WTC11 (cell line): ENCODE measurements around the gene MARCO. TPM values are rescaled to one million over a fixed set of nuclear protein-coding genes. Genes with fewer than 3 reads are reported as not detected.

Experiments
- ATAC-seq: fragments of 200-7000 bp; cut with Tn5 transposase; 2 replicates; pipeline ENCODE4 v1.10.0; 2021; ENCODE audit warnings: mild to moderate bottlenecking, moderate library complexity
- CTCF ChIA-PET: fragments of 300-600 bp; sonication (Branson Sonifier 250); formaldehyde crosslinking; loops from one replicate; lab custom pipeline; 2021; ENCODE audit warnings: antibody characterized with exemption; lab: Charles Lee
- POLR2A ChIA-PET: fragments of 350-600 bp; sonication (Branson Sonifier 250); formaldehyde crosslinking; loops from one replicate; lab custom pipeline; 2021; ENCODE audit warnings: antibody characterized with exemption; lab: Charles Lee
- DNase-seq: peaks from one replicate; pipeline ENCODE4 v3.0.0; 2021; ENCODE audit warnings: low spot score
- H3K27ac Mint-ChIP-seq: 2 replicates; pipeline ENCODE4 v1.8.0; 2021; ENCODE audit warnings: mixed read lengths
- H3K27me3 Mint-ChIP-seq: 2 replicates; pipeline ENCODE4 v1.8.0; 2021; ENCODE audit warnings: low read depth, mild to moderate bottlenecking, moderate library complexity, mixed read lengths
- H3K36me3 Mint-ChIP-seq: 2 replicates; pipeline ENCODE4 v1.8.0; 2021; ENCODE audit warnings: mixed read lengths
- H3K4me1 Mint-ChIP-seq: 2 replicates; pipeline ENCODE4 v1.8.0; 2022; ENCODE audit warnings: mixed read lengths
- H3K4me3 Mint-ChIP-seq: 2 replicates; pipeline ENCODE4 v1.8.0; 2021; ENCODE audit warnings: mild to moderate bottlenecking, moderate library complexity, mixed read lengths
- H3K9me3 Mint-ChIP-seq: 2 replicates; pipeline ENCODE4 v1.8.0; 2021; ENCODE audit warnings: mixed read lengths
- CBFB ChIP-seq: sonication (generic); formaldehyde crosslinking; IDR thresholded peaks from 2 replicates; pipeline ENCODE4 v1.8.1; 2022; ENCODE audit warnings: mild to moderate bottlenecking, low read depth, missing genetic modification reagents
- EMX1 ChIP-seq: fragments of 250-450 bp; sonication (Bioruptor Pico); IDR thresholded peaks from 2 replicates; pipeline ENCODE4 v1.8.0; 2021; ENCODE audit warnings: mild to moderate bottlenecking
- ETV6 ChIP-seq: sonication (generic); formaldehyde crosslinking; IDR thresholded peaks from 2 replicates; pipeline ENCODE4 v1.8.1; 2022; ENCODE audit warnings: mild to moderate bottlenecking, missing genetic modification reagents
- JAZF1 ChIP-seq: fragments of 250-450 bp; sonication (Bioruptor Pico); IDR thresholded peaks from 2 replicates; pipeline ENCODE4 v1.9.0; 2021; ENCODE audit warnings: moderate library complexity, mild to moderate bottlenecking, inconsistent platforms
- NFE2L1 ChIP-seq: sonication (generic); formaldehyde crosslinking; IDR thresholded peaks from 2 replicates; pipeline ENCODE4 v1.8.1; 2023; ENCODE audit warnings: missing genetic modification reagents
- NR1H2 ChIP-seq: sonication (generic); formaldehyde crosslinking; IDR thresholded peaks from 2 replicates; pipeline ENCODE4 v1.9.0; 2021; ENCODE audit warnings: mild to moderate bottlenecking, moderate library complexity, missing genetic modification reagents
- PRRX2 ChIP-seq: fragments of 250-450 bp; sonication (Bioruptor Pico); IDR thresholded peaks from 2 replicates; pipeline ENCODE4 v1.8.0; 2021; ENCODE audit warnings: mild to moderate bottlenecking
- TP53 ChIP-seq: sonication (generic); formaldehyde crosslinking; IDR thresholded peaks from 2 replicates; pipeline ENCODE4 v1.8.1; 2023; ENCODE audit warnings: mild to moderate bottlenecking, missing genetic modification reagents
- ZBTB21 ChIP-seq: sonication (generic); formaldehyde crosslinking; IDR thresholded peaks from 2 replicates; pipeline ENCODE4 v1.8.1; 2023; ENCODE audit warnings: mild to moderate bottlenecking, missing genetic modification reagents, borderline replicate concordance
- ZNF263 ChIP-seq: sonication (generic); formaldehyde crosslinking; IDR thresholded peaks from 2 replicates; pipeline ENCODE4 v1.8.1; 2022; ENCODE audit warnings: low read depth, mild to moderate bottlenecking, moderate library complexity, missing genetic modification reagents
- ZNF423 ChIP-seq: fragments of 250-450 bp; sonication (Bioruptor Pico); IDR thresholded peaks from 2 replicates; pipeline ENCODE4 v2.1.2; 2022; ENCODE audit warnings: mild to moderate bottlenecking, moderate library complexity
- total RNA-seq: library from RNA; stranded (reverse); gene quantifications from 3 replicates; pipeline ENCODE4 v1.2.3, GENCODE V29; 2021
- TF ChIP-seq, protein P1 (sequence below): sonication (generic); formaldehyde crosslinking; IDR thresholded peaks from 2 replicates; pipeline ENCODE4 v1.8.1; 2023; ENCODE audit warnings: mild to moderate bottlenecking, moderate library complexity, missing genetic modification reagents
- TF ChIP-seq, protein P2 (sequence below): sonication (generic); formaldehyde crosslinking; IDR thresholded peaks from 2 replicates; pipeline ENCODE4 v1.8.0; 2023; ENCODE audit warnings: mild to moderate bottlenecking, missing genetic modification reagents
- TF ChIP-seq, protein P3 (sequence below): sonication (generic); formaldehyde crosslinking; IDR thresholded peaks from 2 replicates; pipeline ENCODE4 v1.8.1; 2022; ENCODE audit warnings: mild to moderate bottlenecking, missing genetic modification reagents, moderate library complexity, borderline replicate concordance
- TF ChIP-seq, protein P4 (sequence below): fragments of 250-450 bp; sonication (Bioruptor Pico); IDR thresholded peaks from 2 replicates; pipeline ENCODE4 v1.9.0; 2021; ENCODE audit warnings: mild to moderate bottlenecking
- TF ChIP-seq, protein P5 (sequence below): sonication (generic); formaldehyde crosslinking; IDR thresholded peaks from 2 replicates; pipeline ENCODE4 v1.8.1; 2023; ENCODE audit warnings: mild to moderate bottlenecking, missing genetic modification reagents
- TF ChIP-seq, protein P6 (sequence below): sonication (generic); formaldehyde crosslinking; IDR thresholded peaks from 2 replicates; pipeline ENCODE4 v1.8.0; 2023; ENCODE audit warnings: missing genetic modification reagents
- TF ChIP-seq, protein P7 (sequence below): sonication (generic); formaldehyde crosslinking; IDR thresholded peaks from 2 replicates; pipeline ENCODE4 v1.8.1; 2022; ENCODE audit warnings: mild to moderate bottlenecking, moderate library complexity, missing genetic modification reagents

Gene MARCO
- total RNA-seq, 1 experiment from 2014 or later, result 0.11 TPM

GRCh38 chr2:118990757-118991545 lies 49.0 kb downstream of the MARCO start:
- POLR2A ChIA-PET, result interaction anchor here (0.6 kb wide), 1 partner anchor 117 kb away, joined by 3 read pairs; no protein-coding TSS in a partner anchor
- CTCF ChIA-PET, result interaction anchor here (0.6 kb wide), 1 partner anchor 678 kb away, joined by 3 read pairs; no protein-coding TSS in a partner anchor
- no peaks in the 10 kb centered on the region for H3K36me3 Mint-ChIP-seq
- ATAC-seq (no peak), DNase-seq (no peak)
- no peaks in the 10 kb centered on the region for H3K4me1 Mint-ChIP-seq
- no peak overlapping the region for H3K4me3 Mint-ChIP-seq
- H3K27ac Mint-ChIP-seq, result no peak overlapping the region; the same call in 1 of the 2 replicates
- no peaks in the 10 kb centered on the region for H3K9me3 Mint-ChIP-seq
- peaks cover 8% of the 10 kb centered on the region; the same call in 1 of the 2 replicates for H3K27me3 Mint-ChIP-seq
- TF ChIP-seq ZNF263, result no peak
- TF ChIP-seq, protein P1, sequence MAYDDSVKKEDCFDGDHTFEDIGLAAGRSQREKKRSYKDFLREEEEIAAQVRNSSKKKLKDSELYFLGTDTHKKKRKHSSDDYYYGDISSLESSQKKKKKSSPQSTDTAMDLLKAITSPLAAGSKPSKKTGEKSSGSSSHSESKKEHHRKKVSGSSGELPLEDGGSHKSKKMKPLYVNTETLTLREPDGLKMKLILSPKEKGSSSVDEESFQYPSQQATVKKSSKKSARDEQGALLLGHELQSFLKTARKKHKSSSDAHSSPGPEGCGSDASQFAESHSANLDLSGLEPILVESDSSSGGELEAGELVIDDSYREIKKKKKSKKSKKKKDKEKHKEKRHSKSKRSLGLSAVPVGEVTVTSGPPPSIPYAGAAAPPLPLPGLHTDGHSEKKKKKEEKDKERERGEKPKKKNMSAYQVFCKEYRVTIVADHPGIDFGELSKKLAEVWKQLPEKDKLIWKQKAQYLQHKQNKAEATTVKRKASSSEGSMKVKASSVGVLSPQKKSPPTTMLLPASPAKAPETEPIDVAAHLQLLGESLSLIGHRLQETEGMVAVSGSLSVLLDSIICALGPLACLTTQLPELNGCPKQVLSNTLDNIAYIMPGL (CRISPR knock-in tag), result no peak
- TF ChIP-seq EMX1, result no peak
- TF ChIP-seq ZNF423 (CRISPR knock-in tag), result no peak
- TF ChIP-seq, protein P2, sequence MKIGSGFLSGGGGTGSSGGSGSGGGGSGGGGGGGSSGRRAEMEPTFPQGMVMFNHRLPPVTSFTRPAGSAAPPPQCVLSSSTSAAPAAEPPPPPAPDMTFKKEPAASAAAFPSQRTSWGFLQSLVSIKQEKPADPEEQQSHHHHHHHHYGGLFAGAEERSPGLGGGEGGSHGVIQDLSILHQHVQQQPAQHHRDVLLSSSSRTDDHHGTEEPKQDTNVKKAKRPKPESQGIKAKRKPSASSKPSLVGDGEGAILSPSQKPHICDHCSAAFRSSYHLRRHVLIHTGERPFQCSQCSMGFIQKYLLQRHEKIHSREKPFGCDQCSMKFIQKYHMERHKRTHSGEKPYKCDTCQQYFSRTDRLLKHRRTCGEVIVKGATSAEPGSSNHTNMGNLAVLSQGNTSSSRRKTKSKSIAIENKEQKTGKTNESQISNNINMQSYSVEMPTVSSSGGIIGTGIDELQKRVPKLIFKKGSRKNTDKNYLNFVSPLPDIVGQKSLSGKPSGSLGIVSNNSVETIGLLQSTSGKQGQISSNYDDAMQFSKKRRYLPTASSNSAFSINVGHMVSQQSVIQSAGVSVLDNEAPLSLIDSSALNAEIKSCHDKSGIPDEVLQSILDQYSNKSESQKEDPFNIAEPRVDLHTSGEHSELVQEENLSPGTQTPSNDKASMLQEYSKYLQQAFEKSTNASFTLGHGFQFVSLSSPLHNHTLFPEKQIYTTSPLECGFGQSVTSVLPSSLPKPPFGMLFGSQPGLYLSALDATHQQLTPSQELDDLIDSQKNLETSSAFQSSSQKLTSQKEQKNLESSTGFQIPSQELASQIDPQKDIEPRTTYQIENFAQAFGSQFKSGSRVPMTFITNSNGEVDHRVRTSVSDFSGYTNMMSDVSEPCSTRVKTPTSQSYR (CRISPR knock-in tag), result no peak
- TF ChIP-seq JAZF1 (CRISPR knock-in tag), result no peak

DNA sequence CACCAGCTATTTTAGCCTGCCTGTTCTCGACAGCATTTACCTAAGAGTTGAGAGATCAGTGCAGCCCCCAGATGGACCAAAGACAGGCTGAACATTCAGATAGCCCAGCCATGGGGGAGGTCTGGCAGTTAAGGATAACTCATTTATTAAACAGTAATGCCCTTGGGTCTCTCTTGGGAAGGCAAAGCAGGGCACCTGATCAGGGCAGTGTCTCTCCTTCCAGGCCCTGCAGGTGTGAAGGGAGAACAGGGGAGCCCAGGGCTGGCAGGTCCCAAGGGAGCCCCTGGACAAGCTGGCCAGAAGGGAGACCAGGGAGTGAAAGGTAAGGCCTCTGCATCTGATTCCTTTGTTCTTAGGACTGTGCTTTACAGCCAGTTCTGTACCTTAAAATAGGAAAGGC lies 49.6 kb downstream of the MARCO start:
- H3K4me3 Mint-ChIP-seq, result no peak overlapping the region
- POLR2A ChIA-PET, result no interaction called here
- no peak for ATAC-seq
- TF ChIP-seq CBFB (CRISPR knock-in tag) (no peak), NFE2L1 (CRISPR knock-in tag) (no peak), PRRX2 (CRISPR knock-in tag) (no peak), ZBTB21 (CRISPR knock-in tag) (no peak), NR1H2 (CRISPR knock-in tag) (no peak), TP53 (CRISPR knock-in tag) (no peak), ETV6 (CRISPR knock-in tag) (no peak)
- TF ChIP-seq, protein P3, sequence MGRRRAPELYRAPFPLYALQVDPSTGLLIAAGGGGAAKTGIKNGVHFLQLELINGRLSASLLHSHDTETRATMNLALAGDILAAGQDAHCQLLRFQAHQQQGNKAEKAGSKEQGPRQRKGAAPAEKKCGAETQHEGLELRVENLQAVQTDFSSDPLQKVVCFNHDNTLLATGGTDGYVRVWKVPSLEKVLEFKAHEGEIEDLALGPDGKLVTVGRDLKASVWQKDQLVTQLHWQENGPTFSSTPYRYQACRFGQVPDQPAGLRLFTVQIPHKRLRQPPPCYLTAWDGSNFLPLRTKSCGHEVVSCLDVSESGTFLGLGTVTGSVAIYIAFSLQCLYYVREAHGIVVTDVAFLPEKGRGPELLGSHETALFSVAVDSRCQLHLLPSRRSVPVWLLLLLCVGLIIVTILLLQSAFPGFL (CRISPR knock-in tag), result no peak
- TF ChIP-seq, protein P4, sequence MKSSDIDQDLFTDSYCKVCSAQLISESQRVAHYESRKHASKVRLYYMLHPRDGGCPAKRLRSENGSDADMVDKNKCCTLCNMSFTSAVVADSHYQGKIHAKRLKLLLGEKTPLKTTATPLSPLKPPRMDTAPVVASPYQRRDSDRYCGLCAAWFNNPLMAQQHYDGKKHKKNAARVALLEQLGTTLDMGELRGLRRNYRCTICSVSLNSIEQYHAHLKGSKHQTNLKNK (CRISPR knock-in tag), result no peak
- TF ChIP-seq, protein P5, sequence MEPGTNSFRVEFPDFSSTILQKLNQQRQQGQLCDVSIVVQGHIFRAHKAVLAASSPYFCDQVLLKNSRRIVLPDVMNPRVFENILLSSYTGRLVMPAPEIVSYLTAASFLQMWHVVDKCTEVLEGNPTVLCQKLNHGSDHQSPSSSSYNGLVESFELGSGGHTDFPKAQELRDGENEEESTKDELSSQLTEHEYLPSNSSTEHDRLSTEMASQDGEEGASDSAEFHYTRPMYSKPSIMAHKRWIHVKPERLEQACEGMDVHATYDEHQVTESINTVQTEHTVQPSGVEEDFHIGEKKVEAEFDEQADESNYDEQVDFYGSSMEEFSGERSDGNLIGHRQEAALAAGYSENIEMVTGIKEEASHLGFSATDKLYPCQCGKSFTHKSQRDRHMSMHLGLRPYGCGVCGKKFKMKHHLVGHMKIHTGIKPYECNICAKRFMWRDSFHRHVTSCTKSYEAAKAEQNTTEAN, result no peak
- TF ChIP-seq, protein P6, sequence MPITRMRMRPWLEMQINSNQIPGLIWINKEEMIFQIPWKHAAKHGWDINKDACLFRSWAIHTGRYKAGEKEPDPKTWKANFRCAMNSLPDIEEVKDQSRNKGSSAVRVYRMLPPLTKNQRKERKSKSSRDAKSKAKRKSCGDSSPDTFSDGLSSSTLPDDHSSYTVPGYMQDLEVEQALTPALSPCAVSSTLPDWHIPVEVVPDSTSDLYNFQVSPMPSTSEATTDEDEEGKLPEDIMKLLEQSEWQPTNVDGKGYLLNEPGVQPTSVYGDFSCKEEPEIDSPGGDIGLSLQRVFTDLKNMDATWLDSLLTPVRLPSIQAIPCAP (CRISPR knock-in tag), result no peak
- TF ChIP-seq, protein P7, sequence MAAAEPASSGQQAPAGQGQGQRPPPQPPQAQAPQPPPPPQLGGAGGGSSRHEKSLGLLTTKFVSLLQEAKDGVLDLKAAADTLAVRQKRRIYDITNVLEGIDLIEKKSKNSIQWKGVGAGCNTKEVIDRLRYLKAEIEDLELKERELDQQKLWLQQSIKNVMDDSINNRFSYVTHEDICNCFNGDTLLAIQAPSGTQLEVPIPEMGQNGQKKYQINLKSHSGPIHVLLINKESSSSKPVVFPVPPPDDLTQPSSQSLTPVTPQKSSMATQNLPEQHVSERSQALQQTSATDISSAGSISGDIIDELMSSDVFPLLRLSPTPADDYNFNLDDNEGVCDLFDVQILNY (CRISPR knock-in tag), result no peak
- TF ChIP-seq, all 79 proteins: peak for 0
- Mint-ChIP-seq H3K27ac (no peak overlapping the region), H3K9me3 (no peaks in the 10 kb centered on the region), H3K36me3 (no peaks in the 10 kb centered on the region), H3K27me3 (peaks cover 4% of the 10 kb centered on the region; the same call in 1 of the 2 replicates), H3K4me1 (no peaks in the 10 kb centered on the region)
- CTCF ChIA-PET, result interaction anchor here (0.6 kb wide), 1 partner anchor 678 kb away, joined by 3 read pairs; no protein-coding TSS in a partner anchor
- no peak for DNase-seq
